ENCODE measurements around the gene NHLRC1.

Gene NHLRC1

DNA sequence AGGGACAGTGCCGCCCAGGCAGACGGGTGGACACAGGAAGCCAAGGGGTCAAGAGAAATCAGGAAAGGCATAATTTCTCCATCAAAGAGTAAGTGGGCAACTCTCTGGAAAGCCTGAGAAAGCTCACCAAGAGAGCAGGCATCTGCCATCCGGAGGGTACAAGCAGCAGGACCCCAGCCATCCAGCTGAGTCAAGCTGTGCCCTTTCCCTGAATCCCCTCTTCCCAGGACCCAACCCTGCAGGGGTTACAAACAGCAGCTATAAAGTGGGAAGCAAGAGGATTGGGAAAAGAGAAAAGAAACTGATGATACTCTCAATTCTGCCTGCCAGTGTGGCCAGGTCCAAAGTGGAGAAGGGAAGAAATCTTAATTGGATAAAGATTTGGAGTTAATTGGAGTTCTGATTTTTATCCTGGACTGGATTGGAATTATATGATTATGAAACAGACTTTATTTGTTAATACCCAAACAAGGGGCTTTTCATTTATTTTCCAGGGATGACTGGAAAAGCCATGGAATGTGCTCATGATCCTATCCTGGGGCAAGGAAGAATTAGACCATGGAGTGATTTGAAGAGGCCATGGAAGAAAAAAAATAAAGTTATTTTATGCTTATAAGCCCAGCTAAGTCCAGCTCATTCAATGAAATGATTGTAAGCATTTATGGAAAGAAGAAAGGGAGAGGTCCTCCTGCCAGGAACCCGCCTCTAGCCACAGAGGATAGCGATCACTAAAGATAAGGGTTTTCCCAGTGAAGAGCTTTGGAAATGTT lies 34.9 kb downstream of the NHLRC1 start:
- H3K4me2 ChIP-seq = no peak overlapping the region
- H3K9ac ChIP-seq = no peak overlapping the region

DNA sequence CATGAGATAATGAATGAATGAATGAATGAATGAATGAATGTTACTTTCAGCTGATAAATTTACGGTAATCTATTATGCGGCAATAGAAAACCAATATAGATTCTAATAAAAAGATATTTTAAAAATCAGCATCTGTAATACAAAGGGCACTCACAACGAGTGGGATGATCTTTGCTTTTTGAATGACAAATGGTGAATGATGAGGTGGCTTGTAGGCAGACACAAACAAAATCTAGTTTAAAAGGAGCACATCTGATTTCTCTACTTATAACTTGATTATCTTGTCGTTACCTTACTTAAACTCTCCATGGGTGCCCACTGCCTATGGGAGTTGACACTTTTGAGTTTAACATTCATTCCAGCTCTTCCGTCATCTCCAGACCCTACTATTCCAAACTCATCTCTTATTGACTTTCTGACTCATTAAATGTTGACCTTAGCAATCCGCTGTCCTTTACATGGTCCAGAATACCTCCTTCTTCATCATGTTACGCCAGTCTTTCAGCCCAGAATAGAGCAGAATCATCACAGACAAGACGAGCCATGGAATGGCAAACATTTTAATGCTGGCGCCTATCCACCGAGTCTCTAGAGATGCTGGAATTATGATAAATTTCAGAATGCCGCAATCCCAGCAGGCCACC lies 41.3 kb downstream of the NHLRC1 start:
- H3K9ac ChIP-seq = no peak overlapping the region
- TF ChIP-seq, protein P1, sequence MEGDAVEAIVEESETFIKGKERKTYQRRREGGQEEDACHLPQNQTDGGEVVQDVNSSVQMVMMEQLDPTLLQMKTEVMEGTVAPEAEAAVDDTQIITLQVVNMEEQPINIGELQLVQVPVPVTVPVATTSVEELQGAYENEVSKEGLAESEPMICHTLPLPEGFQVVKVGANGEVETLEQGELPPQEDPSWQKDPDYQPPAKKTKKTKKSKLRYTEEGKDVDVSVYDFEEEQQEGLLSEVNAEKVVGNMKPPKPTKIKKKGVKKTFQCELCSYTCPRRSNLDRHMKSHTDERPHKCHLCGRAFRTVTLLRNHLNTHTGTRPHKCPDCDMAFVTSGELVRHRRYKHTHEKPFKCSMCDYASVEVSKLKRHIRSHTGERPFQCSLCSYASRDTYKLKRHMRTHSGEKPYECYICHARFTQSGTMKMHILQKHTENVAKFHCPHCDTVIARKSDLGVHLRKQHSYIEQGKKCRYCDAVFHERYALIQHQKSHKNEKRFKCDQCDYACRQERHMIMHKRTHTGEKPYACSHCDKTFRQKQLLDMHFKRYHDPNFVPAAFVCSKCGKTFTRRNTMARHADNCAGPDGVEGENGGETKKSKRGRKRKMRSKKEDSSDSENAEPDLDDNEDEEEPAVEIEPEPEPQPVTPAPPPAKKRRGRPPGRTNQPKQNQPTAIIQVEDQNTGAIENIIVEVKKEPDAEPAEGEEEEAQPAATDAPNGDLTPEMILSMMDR (conservative IDR thresholded peaks at IDR 0.05; ENCODE audit: low read depth, low read length) = no peak
- H3K4me3 ChIP-seq (IDR thresholded peaks at IDR 0.05; ENCODE audit: insufficient read depth, low read depth, low read length) = no peak overlapping the region
- no peak overlapping the region for H3K4me2 ChIP-seq
- no peaks in the 10 kb centered on the region for H3K79me2 ChIP-seq (ENCODE audit: insufficient read depth, low read depth)
- H4K20me1 ChIP-seq (ENCODE audit: insufficient read depth) = no peaks in the 10 kb centered on the region
- H3K27ac ChIP-seq = no peak overlapping the region
- H2AFZ ChIP-seq (ENCODE audit: low read depth) = no peak overlapping the region
- no peaks in the 10 kb centered on the region for H3K27me3 ChIP-seq (ENCODE audit: insufficient read depth, low read depth)
- H3K36me3 ChIP-seq (ENCODE audit: insufficient read depth) = no peaks in the 10 kb centered on the region
- H3K4me1 ChIP-seq (ENCODE audit: low read depth, poor library complexity, severe bottlenecking) = no peaks in the 10 kb centered on the region

More for the DNA sequence above, 34.9 kb downstream of the NHLRC1 start:
- TF ChIP-seq, protein P1 (conservative IDR thresholded peaks at IDR 0.05; ENCODE audit: low read depth, low read length) = no peak
- Histone ChIP-seq H3K36me3 (ENCODE audit: insufficient read depth) (no peaks in the 10 kb centered on the region), H3K79me2 (ENCODE audit: insufficient read depth, low read depth) (no peaks in the 10 kb centered on the region), H3K4me1 (ENCODE audit: low read depth, poor library complexity, severe bottlenecking) (no peaks in the 10 kb centered on the region), H4K20me1 (ENCODE audit: insufficient read depth) (no peaks in the 10 kb centered on the region), H3K27me3 (ENCODE audit: insufficient read depth, low read depth) (no peaks in the 10 kb centered on the region), H3K4me3 (IDR thresholded peaks at IDR 0.05; ENCODE audit: insufficient read depth, low read depth, low read length) (no peak overlapping the region), H2AFZ (ENCODE audit: low read depth) (no peak overlapping the region), H3K27ac (no peak overlapping the region)

DNA sequence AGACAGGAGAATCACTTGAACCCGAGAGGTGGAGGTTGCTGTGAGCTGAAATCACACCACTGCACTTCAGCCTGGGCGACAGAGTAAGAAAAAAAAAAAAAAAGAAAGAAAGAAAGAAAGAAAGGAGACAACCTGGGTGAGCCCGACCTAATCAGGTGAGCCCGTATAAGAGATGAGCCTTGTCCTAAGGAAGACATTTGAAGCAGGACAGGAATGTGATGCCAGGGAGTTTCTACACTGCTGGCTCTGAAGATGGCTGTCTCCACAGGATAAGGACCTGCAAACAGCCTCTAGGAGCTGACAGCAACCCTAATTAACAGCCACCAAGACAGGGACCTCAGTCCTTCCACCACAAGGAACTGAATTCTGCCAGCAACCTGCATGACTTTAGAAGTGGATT lies 41.9 kb downstream of the NHLRC1 start:
- Histone ChIP-seq H3K9ac (no peak overlapping the region), H3K4me3 (IDR thresholded peaks at IDR 0.05; ENCODE audit: insufficient read depth, low read depth, low read length) (no peak overlapping the region), H2AFZ (ENCODE audit: low read depth) (no peak overlapping the region), H3K4me1 (ENCODE audit: low read depth, poor library complexity, severe bottlenecking) (no peaks in the 10 kb centered on the region), H3K79me2 (ENCODE audit: insufficient read depth, low read depth) (no peaks in the 10 kb centered on the region), H3K4me2 (no peak overlapping the region), H3K27me3 (ENCODE audit: insufficient read depth, low read depth) (no peaks in the 10 kb centered on the region), H3K36me3 (ENCODE audit: insufficient read depth) (no peaks in the 10 kb centered on the region), H3K27ac (no peak overlapping the region), H4K20me1 (ENCODE audit: insufficient read depth) (no peaks in the 10 kb centered on the region)
- TF ChIP-seq, protein P1 (conservative IDR thresholded peaks at IDR 0.05; ENCODE audit: low read depth, low read length) = no peak

DNA sequence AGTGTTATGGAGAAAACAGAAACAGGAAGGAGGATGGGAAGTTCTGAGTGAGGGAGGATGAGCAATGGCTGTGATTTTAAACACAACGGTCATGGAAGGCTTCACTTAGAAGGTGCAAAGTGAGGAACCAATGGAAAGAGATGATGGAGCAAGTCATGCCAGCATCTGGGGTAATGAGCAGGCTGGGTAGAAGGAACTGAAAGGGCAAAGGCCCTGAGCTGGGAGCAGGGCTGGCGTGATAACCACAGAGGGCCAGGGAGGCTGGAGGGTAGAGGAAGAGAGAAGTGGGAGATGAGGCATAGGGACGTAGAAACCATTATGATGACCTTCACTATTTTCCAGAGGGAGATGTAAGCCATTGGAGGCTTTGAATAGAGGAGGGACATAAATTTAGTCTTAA lies 43.6 kb downstream of the NHLRC1 start:
- TF ChIP-seq, protein P1 (conservative IDR thresholded peaks at IDR 0.05; ENCODE audit: low read depth, low read length) = no peak
- H3K27ac ChIP-seq = no peak overlapping the region

More for the DNA sequence above, 43.6 kb downstream of the NHLRC1 start:
- no peaks in the 10 kb centered on the region for H3K4me1 ChIP-seq (ENCODE audit: low read depth, poor library complexity, severe bottlenecking)
- H3K4me3 ChIP-seq (IDR thresholded peaks at IDR 0.05; ENCODE audit: insufficient read depth, low read depth, low read length) = no peak overlapping the region
- H4K20me1 ChIP-seq (ENCODE audit: insufficient read depth) = no peaks in the 10 kb centered on the region
- H3K4me2 ChIP-seq = no peak overlapping the region
- no peaks in the 10 kb centered on the region for H3K36me3 ChIP-seq (ENCODE audit: insufficient read depth)
- H3K27me3 ChIP-seq (ENCODE audit: insufficient read depth, low read depth) = no peaks in the 10 kb centered on the region
- no peak overlapping the region for H2AFZ ChIP-seq (ENCODE audit: low read depth)
- H3K79me2 ChIP-seq (ENCODE audit: insufficient read depth, low read depth) = no peaks in the 10 kb centered on the region
- no peak overlapping the region for H3K9ac ChIP-seq

Measured in KMS-11 (cell line).